B cell (primary cell): ENCODE data around the gene PRSS36. TPM values are rescaled to one million over a fixed set of nuclear protein-coding genes. Genes with fewer than 3 reads are reported as not detected.
A peak's percentile ranks its signal among the peaks of the same experiment; 100 is the strongest.

Experiments
- ATAC-seq: fragments of 200-7000 bp; cut with Tn5 transposase; one replicate; pipeline ENCODE4 v1.10.0; 2021; ENCODE audit warnings: low read depth, mild to moderate bottlenecking, moderate number of reproducible peaks, moderate library complexity
- CTCF ChIA-PET: fragments of 350-600 bp; sonication (Branson Sonifier 250); formaldehyde crosslinking; loops from one replicate; lab custom pipeline; 2021; ENCODE audit warnings: antibody characterized with exemption, inconsistent platforms; lab: Charles Lee
- POLR2A ChIA-PET: fragments of 350-600 bp; sonication (Branson Sonifier 250); formaldehyde crosslinking; loops from one replicate; lab custom pipeline; 2021; ENCODE audit warnings: antibody characterized with exemption; lab: Charles Lee
- DNase-seq: peaks from one replicate; pipeline ENCODE4 v3.0.0; 2013
- H2AFZ ChIP-seq: 2 replicates; pipeline ENCODE4 v1.6.1; 2012; ENCODE audit warnings: mild to moderate bottlenecking, low read depth, low read length; ENCODE audit not compliant: insufficient read depth, poor library complexity, severe bottlenecking
- H3K27ac ChIP-seq, 2 donors: 1 replicate in 1 of 2; 2 replicates in 1 of 2; pipeline ENCODE4 v1.5.1; 2012 to 2013; ENCODE audit warnings: low read length in 2 of 2, mild to moderate bottlenecking in 2 of 2, moderate library complexity in 1 of 2
- H3K27me3 ChIP-seq, 4 experiments: fragments of 200-600 bp in 1 of 4; sonication (generic) in 1 of 4; replicated peaks in 1 of 4; 1 replicate in 2 of 4; 2 replicates in 2 of 4; pipeline versions ENCODE4 v1.6.1 to v1.7.0; 2013 to 2016; ENCODE audit warnings: low read length in 3 of 4, mild to moderate bottlenecking in 2 of 4, mixed read lengths in 1 of 4, moderate library complexity in 1 of 4; ENCODE audit not compliant: insufficient read depth in 4 of 4, control insufficient read depth in 3 of 4; ENCODE audit errors: control extremely low read depth in 1 of 4
- H3K36me3 ChIP-seq, 2 experiments: replicated peaks in 1 of 2; 1 replicate in 1 of 2; 2 replicates in 1 of 2; pipeline versions ENCODE4 v1.6.1 to v1.7.1; 2013; ENCODE audit warnings: low read length in 1 of 2; ENCODE audit not compliant: insufficient read depth in 2 of 2, control insufficient read depth in 1 of 2; ENCODE audit errors: control extremely low read depth in 1 of 2, extremely low read depth in 1 of 2
- H3K4me1 ChIP-seq, 2 donors: fragments of 200-600 bp in 1 of 2; sonication (generic) in 1 of 2; 1 replicate in 1 of 2; 2 replicates in 1 of 2; pipeline versions ENCODE4 v1.5.1 to v1.6.1; 2013 to 2017; ENCODE audit warnings: low read length in 2 of 2; ENCODE audit not compliant: control insufficient read depth in 2 of 2, insufficient read depth in 2 of 2
- H3K4me2 ChIP-seq: replicated peaks from 2 replicates; pipeline ENCODE3; 2012; ENCODE audit warnings: mild to moderate bottlenecking, low read depth, low read length; ENCODE audit not compliant: poor library complexity, severe bottlenecking
- H3K4me3 ChIP-seq, 5 experiments: fragments of 200-600 bp in 1 of 5; sonication (generic) in 1 of 5; 1 replicate in 3 of 5; 2 replicates in 2 of 5; pipeline versions ENCODE4 v1.5.1 to v1.7.0; 2011 to 2016; ENCODE audit warnings: low read length in 4 of 5, mild to moderate bottlenecking in 4 of 5, low read depth in 2 of 5, control low read depth in 1 of 5, moderate library complexity in 1 of 5; ENCODE audit not compliant: insufficient read depth in 1 of 5; ENCODE audit errors: control extremely low read depth in 1 of 5, extremely low read depth in 1 of 5
- H3K79me2 ChIP-seq: fragments of 200-600 bp; sonication (generic); one replicate; pipeline ENCODE4 v1.6.0; 2016; ENCODE audit warnings: low read length; ENCODE audit not compliant: control insufficient read depth, insufficient read depth
- H3K9ac ChIP-seq: fragments of 200-600 bp; sonication (generic); 2 replicates; pipeline ENCODE4 v1.6.1; 2017; ENCODE audit warnings: mild to moderate bottlenecking, low read length, moderate library complexity
- H3K9me3 ChIP-seq, 3 donors: one replicate each; pipeline versions ENCODE4 v1.6.1 to v1.7.1; 2013; ENCODE audit warnings: low read length in 2 of 3; ENCODE audit not compliant: control insufficient read depth in 2 of 3, insufficient read depth in 1 of 3; ENCODE audit errors: control extremely low read depth in 1 of 3
- H4K20me1 ChIP-seq: 2 replicates; pipeline ENCODE4 v1.6.0; 2012; ENCODE audit warnings: mild to moderate bottlenecking, low read length; ENCODE audit not compliant: insufficient read depth, control insufficient read depth, poor library complexity, severe bottlenecking
- H3K27ac Mint-ChIP-seq: one replicate; pipeline ENCODE4 v1.8.0; 2021; ENCODE audit warnings: mixed read lengths
- H3K27me3 Mint-ChIP-seq: one replicate; pipeline ENCODE4 v1.8.0; 2021; ENCODE audit warnings: mixed read lengths
- H3K4me1 Mint-ChIP-seq: one replicate; pipeline ENCODE4 v1.8.0; 2021; ENCODE audit warnings: mixed read lengths
- H3K4me3 Mint-ChIP-seq: one replicate; pipeline ENCODE4 v1.8.0; 2021; ENCODE audit warnings: mixed read lengths
- H3K9me3 Mint-ChIP-seq: one replicate; pipeline ENCODE4 v1.8.0; 2022; ENCODE audit warnings: mixed read lengths; ENCODE audit not compliant: insufficient read depth
- CTCF ChIP-seq: fragments of 200-600 bp; IDR thresholded peaks from one replicate; pipeline ENCODE4 v1.8.0; 2022; ENCODE audit warnings: antibody characterized with exemption, mild to moderate bottlenecking
- EZH2 ChIP-seq: IDR thresholded peaks from 2 replicates; pipeline ENCODE4 v1.6.1; 2012; ENCODE audit warnings: borderline replicate concordance, low read depth, mild to moderate bottlenecking, moderate library complexity, low read length; ENCODE audit not compliant: insufficient read depth, poor library complexity, severe bottlenecking
- WGBS: methylation state at CpG from one replicate; pipeline ENCODE4 v1.1.5; 2013; ENCODE audit warnings: missing lambda C conversion rate; ENCODE audit not compliant: insufficient coverage; 5-methylcytosine and 5-hydroxymethylcytosine counted together
- intact Hi-C: fragments of 100-400 bp; cut with micrococcal nuclease; formaldehyde crosslinking; loops from one replicate; pipeline ENCODE4 v1.10.0; 2022
- polyA plus RNA-seq: library from polyadenylated mRNA; depleted of rRNA; stranded (reverse); fragments of >200 nt; gene quantifications from 2 replicates; pipeline ENCODE4 v1.2.3, GENCODE V29; 2012
- total RNA-seq, 2 donors: library from RNA; stranded (reverse); fragments of 120-200 nt in 1 of 2; gene quantifications; 1 replicate in 1 of 2; 2 replicates in 1 of 2; pipeline versions ENCODE4 v1.2.3 to v1.2.4, GENCODE V29; 2013 to 2022

PRSS36 gene
- total and polyA plus RNA-seq, 2 donors (not counting 1 experiment from before 2014, with no cell fraction given), result 1.0 to 1.6 TPM

GRCh38 chr16:31199430-31200041, 49.7 kb upstream of the PRSS36 start:
- peaks cover 51% of the 10 kb centered on the region for H3K4me1 Mint-ChIP-seq
- CTCF ChIA-PET, result interaction anchor here (0.6 kb wide), 1 partner anchor 22 kb away, joined by 3 read pairs; no protein-coding TSS in a partner anchor
- H3K36me3 ChIP-seq, result peaks cover 0 to 34% of the 10 kb centered on the region in 2 experiments

More at GRCh38 chr16:31199430-31200041, 49.7 kb upstream of the PRSS36 start:
- peaks cover 48% of the 10 kb centered on the region for H4K20me1 ChIP-seq
- H3K79me2 ChIP-seq, result peaks cover 15% of the 10 kb centered on the region
- peak overlapping the region; percentile 68 for H3K27ac Mint-ChIP-seq
- no peak overlapping the region for H2AFZ ChIP-seq
- H3K4me2 ChIP-seq, result no peak overlapping the region
- no peak overlapping the region for H3K27ac ChIP-seq
- H3K4me3 Mint-ChIP-seq, result peak overlapping the region; percentile 57
- no peaks in the 10 kb centered on the region for H3K27me3 Mint-ChIP-seq
- no peaks in the 10 kb centered on the region for H3K27me3 ChIP-seq
- H3K9me3 Mint-ChIP-seq, result no peaks in the 10 kb centered on the region
- 95% methylated on average over 4 of the region's 5 CpGs for WGBS
- H3K4me1 ChIP-seq, result peaks cover 32 to 45% of the 10 kb centered on the region in 2 donors
- DNase-seq, result no peak
- no peak for TF ChIP-seq EZH2
- no peak for TF ChIP-seq CTCF
- POLR2A ChIA-PET, result interaction anchor here (0.5 to 3.9 kb wide), 3 partner anchors 14 to 58 kb away, joined by 4 to 36 read pairs (median 4); partner anchors contain the start of gene FUS
- no peaks in the 10 kb centered on the region for H3K9me3 ChIP-seq
- H3K9ac ChIP-seq, result no peak overlapping the region
- intact Hi-C loops, result loop anchor here (2.0 to 5.0 kb wide), 5 partner anchors 15 to 258 kb away; partner anchors contain the start of genes ARMC5, TRIM72 and ZNF843
- no peak overlapping the region for H3K4me3 ChIP-seq
- no peak for ATAC-seq
